Measurements from ENCODE around the gene MROH2B. TPM values are rescaled to one million over a fixed set of nuclear protein-coding genes. Genes with fewer than 3 reads are reported as not detected.

MROH2B gene
- total RNA-seq, 1 experiment from 2014 or later = not detected

- H3K4me1 ChIP-seq = no peaks in the 10 kb centered on the region
- no peak overlapping the region for H3K4me3 ChIP-seq
- H3K36me3 ChIP-seq = no peaks in the 10 kb centered on the region
- no peak overlapping the region for H3K27ac ChIP-seq
- no peaks in the 10 kb centered on the region; the same call in 1 of the 2 replicates for H3K9me3 ChIP-seq (replicated peaks)
- DNase-seq = no peak
- no peaks in the 10 kb centered on the region for H3K27me3 ChIP-seq
These were observed 108.8 kb downstream of the MROH2B start for GRCh38 chr5:40962207-40962955.

- Histone ChIP-seq H3K4me1 (no peaks in the 10 kb centered on the region), H3K4me3 (no peak overlapping the region), H3K27me3 (peaks cover 4% of the 10 kb centered on the region; the same call in 1 of the 2 replicates), H3K36me3 (no peaks in the 10 kb centered on the region), H3K27ac (no peak overlapping the region), H3K9me3 (replicated peaks) (no peaks in the 10 kb centered on the region; the same call in 1 of the 2 replicates)
- no peak for DNase-seq
These were observed 111.1 kb downstream of the MROH2B start for GRCh38 chr5:40960037-40960436.

DNA sequence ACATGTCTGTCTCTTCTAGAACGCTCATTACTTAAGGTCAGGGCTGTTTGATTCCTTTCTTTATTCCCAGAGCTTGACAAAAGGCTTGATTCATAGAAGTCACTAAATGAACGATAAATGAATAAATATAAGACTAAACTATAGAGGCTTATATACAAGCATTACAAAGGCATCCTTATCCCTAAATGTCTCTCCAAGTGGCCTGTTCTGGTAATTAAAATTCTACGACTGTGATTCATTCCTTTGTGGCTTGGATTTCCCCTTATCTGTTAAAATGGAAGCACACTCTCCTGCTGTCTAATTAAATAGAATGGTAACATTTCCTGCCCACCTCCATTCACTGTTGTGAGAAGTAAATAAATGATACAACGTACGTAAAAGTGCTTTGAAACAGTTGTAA is 112.3 kb downstream of the MROH2B start:
- Histone ChIP-seq H3K9me3 (replicated peaks) (no peaks in the 10 kb centered on the region; the same call in 1 of the 2 replicates), H3K4me1 (no peaks in the 10 kb centered on the region), H3K36me3 (no peaks in the 10 kb centered on the region), H3K4me3 (no peak overlapping the region), H3K27ac (no peak overlapping the region), H3K27me3 (peaks cover 4% of the 10 kb centered on the region; the same call in 1 of the 2 replicates)
- DNase-seq = no peak

- Histone ChIP-seq H3K27me3 (peaks cover 4% of the 10 kb centered on the region; the same call in 1 of the 2 replicates), H3K27ac (no peak overlapping the region)
These were observed 114.1 kb downstream of the MROH2B start for GRCh38 chr5:40957048-40957447.

GRCh38 chr5:40955313-40955712 is 115.8 kb downstream of the MROH2B start:
- Histone ChIP-seq H3K36me3 (no peaks in the 10 kb centered on the region), H3K4me1 (no peaks in the 10 kb centered on the region), H3K27me3 (peaks cover 4% of the 10 kb centered on the region; the same call in 1 of the 2 replicates), H3K27ac (no peak overlapping the region), H3K9me3 (replicated peaks) (no peaks in the 10 kb centered on the region; the same call in 1 of the 2 replicates), H3K4me3 (no peak overlapping the region)
- DNase-seq = no peak

More at GRCh38 chr5:40957048-40957447, 114.1 kb downstream of the MROH2B start:
- Histone ChIP-seq H3K9me3 (replicated peaks) (no peaks in the 10 kb centered on the region; the same call in 1 of the 2 replicates), H3K36me3 (no peaks in the 10 kb centered on the region), H3K4me1 (no peaks in the 10 kb centered on the region), H3K4me3 (no peak overlapping the region)
- DNase-seq = no peak

Other genes with a start within 250 kb of the MROH2B start
- gene RPL37, start 236.1 kb downstream of the MROH2B start, total RNA-seq (2014; rRNA removed; shearing (Covaris generic)) = 5,451 and 5,689 TPM in 2 replicates
- 2.7 and 3.0 TPM in 2 replicates for gene CARD6, start 230.0 kb downstream of the MROH2B start, total RNA-seq (2014; rRNA removed; shearing (Covaris generic))
- gene C7, start 161.8 kb downstream of the MROH2B start, total RNA-seq (2014; rRNA removed; shearing (Covaris generic)) = 12.2 and 17.2 TPM in 2 replicates
- gene C6, start 142.2 kb upstream of the MROH2B start, total RNA-seq (2014; rRNA removed; shearing (Covaris generic)) = 0.48 TPM in 1 of 2 replicates, not detected in the other

All from SJCRH30 (cell line).